ENCODE data around the gene ITGB1.

Gene ITGB1

DNA sequence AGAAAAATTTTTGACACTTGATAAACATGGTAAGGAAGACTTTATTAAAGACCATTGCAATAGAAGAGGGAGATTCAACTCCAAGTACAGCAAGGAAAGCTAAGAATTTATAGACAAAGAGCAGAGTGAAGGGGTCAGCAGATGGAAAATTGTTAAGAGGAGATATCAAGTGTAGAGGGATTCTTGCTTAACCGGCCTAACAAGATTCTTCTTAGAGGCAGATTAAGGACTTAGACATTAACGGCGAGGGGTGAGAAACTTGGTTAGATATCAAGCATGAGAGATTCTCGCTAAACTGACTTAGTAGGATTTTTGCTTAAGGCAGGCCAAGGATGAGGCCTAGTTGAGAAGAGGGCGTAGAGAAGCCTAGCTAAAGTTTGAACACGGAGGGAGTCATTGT, 76.0 kb downstream of the ITGB1 start:
- no peak for DNase-seq

DNA sequence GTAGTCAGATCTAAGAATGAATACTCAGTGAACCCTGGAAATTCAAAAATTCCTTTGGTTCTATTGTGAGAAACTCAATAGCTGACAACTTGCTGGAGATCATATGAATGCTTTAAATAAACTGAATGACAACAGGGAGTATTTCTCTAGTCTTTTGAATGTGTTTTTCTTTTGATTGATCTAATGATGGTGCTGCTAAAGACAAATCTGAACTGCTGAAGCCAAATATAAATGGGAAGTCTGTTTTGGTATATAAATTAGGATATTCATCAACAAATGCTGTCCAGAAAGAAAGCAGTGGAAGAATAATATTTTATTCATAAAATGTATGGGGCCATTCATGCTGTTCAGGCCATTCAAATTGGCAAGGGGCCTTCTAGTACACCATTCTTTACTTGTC, 79.4 kb downstream of the ITGB1 start:
- no peak for DNase-seq

DNA sequence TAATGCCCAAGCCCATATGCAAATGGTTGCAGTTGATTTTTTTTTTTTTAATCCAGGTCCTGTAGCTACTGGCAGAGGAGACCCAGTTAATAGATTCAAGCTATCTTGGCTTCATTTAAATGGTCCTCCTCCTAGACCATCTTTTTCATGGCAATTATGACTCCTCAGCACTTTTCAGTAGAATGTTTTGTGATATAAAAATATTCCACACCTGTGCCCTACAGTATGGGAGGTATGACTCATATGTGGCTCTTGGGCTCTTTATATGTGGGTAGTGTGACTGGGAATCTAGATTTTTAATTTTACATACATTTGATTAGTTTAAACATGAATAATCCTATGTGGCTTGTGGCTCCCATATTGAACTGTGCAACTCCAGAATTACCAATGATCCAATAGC, 80.1 kb downstream of the ITGB1 start:
- no peak for DNase-seq

DNA sequence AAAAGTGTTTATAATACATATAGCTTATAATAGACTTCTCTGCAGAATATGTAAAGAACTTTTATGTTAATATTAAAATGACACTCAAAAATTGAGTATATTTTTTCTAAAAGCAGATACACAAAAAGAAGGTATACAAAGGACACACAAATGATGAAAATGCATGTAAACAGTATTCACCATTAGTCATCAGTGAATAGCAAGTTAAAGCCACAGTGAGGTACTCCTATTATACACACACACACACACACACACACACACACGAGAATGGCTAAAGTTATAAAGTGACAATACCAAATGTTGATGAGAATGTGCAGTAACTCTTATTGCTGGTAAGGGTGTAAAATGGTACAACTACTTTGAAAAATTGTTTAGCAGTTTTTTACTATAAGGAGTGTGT, 92.9 kb downstream of the ITGB1 start:
- no peak for DNase-seq

DNA sequence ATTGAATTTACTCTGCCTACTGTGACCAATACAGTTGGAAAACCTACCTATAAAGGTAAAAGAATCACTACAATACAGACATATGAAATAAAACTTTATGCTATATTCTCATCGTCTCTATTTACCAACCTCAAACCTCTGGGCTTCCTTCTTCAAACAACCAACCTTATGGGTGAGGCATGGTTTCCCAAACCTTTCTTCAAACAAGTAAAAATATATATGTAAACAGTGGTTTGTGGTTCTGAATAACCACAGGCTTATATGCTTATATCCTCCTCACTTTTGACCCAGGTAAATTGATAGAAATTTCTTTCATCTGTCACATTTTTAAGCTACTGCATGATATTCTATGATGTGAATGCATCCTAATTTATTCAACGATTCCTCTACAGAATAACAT, 103.6 kb downstream of the ITGB1 start:
- no peak for DNase-seq

GRCh38 chr10:32851301-32851700, 106.7 kb downstream of the ITGB1 start:
- DNase-seq, result no peak
